ENCODE measurements around the gene LCE1B. TPM values are rescaled to one million over a fixed set of nuclear protein-coding genes. Genes with fewer than 3 reads are reported as not detected.

The LCE1B gene
- total and polyA plus RNA-seq, 4 donors = not detected

DNA sequence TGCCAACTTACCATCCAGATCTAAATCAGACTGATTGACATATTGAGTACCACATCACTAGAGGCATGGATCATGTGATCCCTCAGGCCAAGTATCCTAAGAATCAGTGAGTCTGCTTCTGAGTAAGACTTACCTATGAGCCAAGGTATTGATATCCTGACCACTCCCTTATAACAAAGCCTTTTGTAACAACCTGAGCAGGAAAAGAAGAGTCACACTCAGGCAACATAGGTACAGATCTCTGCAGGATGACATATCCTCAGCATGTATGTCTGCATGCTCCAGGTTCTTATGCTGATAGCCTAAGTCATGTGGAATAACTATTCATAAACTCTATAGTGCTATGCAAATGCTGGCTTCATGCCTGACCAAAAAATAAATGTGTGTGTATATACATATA, 13.2 kb downstream of the LCE1B start:
- TF ChIP-seq, protein P1, sequence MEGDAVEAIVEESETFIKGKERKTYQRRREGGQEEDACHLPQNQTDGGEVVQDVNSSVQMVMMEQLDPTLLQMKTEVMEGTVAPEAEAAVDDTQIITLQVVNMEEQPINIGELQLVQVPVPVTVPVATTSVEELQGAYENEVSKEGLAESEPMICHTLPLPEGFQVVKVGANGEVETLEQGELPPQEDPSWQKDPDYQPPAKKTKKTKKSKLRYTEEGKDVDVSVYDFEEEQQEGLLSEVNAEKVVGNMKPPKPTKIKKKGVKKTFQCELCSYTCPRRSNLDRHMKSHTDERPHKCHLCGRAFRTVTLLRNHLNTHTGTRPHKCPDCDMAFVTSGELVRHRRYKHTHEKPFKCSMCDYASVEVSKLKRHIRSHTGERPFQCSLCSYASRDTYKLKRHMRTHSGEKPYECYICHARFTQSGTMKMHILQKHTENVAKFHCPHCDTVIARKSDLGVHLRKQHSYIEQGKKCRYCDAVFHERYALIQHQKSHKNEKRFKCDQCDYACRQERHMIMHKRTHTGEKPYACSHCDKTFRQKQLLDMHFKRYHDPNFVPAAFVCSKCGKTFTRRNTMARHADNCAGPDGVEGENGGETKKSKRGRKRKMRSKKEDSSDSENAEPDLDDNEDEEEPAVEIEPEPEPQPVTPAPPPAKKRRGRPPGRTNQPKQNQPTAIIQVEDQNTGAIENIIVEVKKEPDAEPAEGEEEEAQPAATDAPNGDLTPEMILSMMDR (IDR thresholded peaks at IDR 0.05; ENCODE audit: control extremely low read depth, extremely low read depth) = no peak
- Histone ChIP-seq H3K36me3 (ENCODE audit: control insufficient read depth in 4 of 4, insufficient read depth in 4 of 4, low read length in 4 of 4) (no peaks in the 10 kb centered on the region), H3K27me3 (ENCODE audit: control insufficient read depth in 3 of 3, insufficient read depth in 3 of 3, low read length in 2 of 3) (peaks cover 0 to 4% (median 0%) of the 10 kb centered on the region in 3 donors), H3K27ac (ENCODE audit: low read depth in 1 of 2, low read length in 1 of 2) (no peak overlapping the region), H3K4me1 (ENCODE audit: control insufficient read depth in 5 of 5, insufficient read depth in 5 of 5, low read length in 5 of 5) (no peaks in the 10 kb centered on the region), H3K4me3 (no peak overlapping the region), H3K9ac (ENCODE audit: insufficient read depth in 1 of 2, low read length in 2 of 2) (no peak overlapping the region), H3K9me3 (ENCODE audit: control insufficient read depth in 4 of 4, insufficient read depth in 3 of 4, low read length in 3 of 4) (peaks cover 0 to 2% (median 0%) of the 10 kb centered on the region in 4 donors)
- DNase-seq = no peak
- ATAC-seq (ENCODE audit: insufficient read depth, low FRiP score) = no peak

DNA sequence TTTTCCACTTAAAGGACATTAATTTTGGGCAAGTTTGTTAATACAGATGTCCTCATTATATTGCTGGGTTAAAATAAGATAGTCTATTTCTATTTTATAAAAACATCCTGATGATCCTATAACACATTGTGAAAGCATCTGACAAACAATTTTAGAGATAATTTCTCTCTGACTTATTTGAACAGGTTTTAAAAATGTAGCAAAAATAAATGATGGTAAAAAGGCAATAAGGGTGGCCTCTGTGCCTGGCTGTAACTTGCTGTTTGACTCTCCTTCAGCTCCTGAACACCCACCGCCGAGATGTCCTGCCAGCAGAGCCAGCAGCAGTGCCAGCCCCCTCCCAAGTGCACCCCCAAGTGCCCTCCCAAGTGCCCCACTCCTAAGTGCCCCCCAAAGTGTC, 15.4 kb downstream of the LCE1B start, which contains the start of gene LCE1A:
TSS of gene LCE1A (plus strand) at position 301 of the 400 bp plus-strand sequence. CDS start at position 301, 0 bp downstream.
- peaks cover 0 to 2% (median 0%) of the 10 kb centered on the region in 4 donors for H3K9me3 ChIP-seq (ENCODE audit: control insufficient read depth in 4 of 4, insufficient read depth in 3 of 4, low read length in 3 of 4)
- TF ChIP-seq, protein P1 (IDR thresholded peaks at IDR 0.05; ENCODE audit: control extremely low read depth, extremely low read depth) = no peak
- no peak within 1 kb of the TSS for H3K27ac ChIP-seq (ENCODE audit: low read depth in 1 of 2, low read length in 1 of 2)
- no peaks in the 10 kb centered on the region for H3K4me1 ChIP-seq (ENCODE audit: control insufficient read depth in 5 of 5, insufficient read depth in 5 of 5, low read length in 5 of 5)
- WGBS, 2 donors = 88 to 94% methylated on average over 2 of the region's 2 CpGs
- no peak within 1 kb of the TSS for H3K4me3 ChIP-seq
- DNase-seq (no peak), ATAC-seq (ENCODE audit: insufficient read depth, low FRiP score) (no peak)
- peaks cover 0 to 4% (median 0%) of the 10 kb centered on the region in 3 donors for H3K27me3 ChIP-seq (ENCODE audit: control insufficient read depth in 3 of 3, insufficient read depth in 3 of 3, low read length in 2 of 3)
- H3K9ac ChIP-seq (ENCODE audit: insufficient read depth in 1 of 2, low read length in 2 of 2) = no peak within 1 kb of the TSS
- H3K36me3 ChIP-seq (ENCODE audit: control insufficient read depth in 4 of 4, insufficient read depth in 4 of 4, low read length in 4 of 4) = no peaks in the 10 kb centered on the region

DNA sequence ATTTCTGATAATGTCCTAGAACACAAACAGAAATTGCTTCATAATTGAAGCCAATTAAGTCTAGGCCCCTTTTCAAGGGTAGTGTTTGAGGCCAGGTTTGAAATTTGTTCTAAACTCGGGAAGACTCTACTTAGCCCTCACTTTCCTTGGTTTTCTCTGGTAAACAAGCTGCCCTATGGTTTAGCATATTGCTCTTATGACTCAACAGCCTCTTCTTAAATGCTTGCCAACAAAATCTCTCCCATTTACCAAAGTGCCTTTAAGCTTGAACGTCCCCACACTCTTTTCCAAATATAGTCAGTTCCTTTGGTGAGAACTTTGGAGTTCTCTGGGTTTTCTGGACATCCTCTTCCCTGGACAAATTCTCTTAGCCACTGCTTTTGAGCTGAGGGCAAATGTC, 25.1 kb downstream of the LCE1B start:
- H3K4me1 ChIP-seq (ENCODE audit: control insufficient read depth in 5 of 5, insufficient read depth in 5 of 5, low read length in 5 of 5) = no peaks in the 10 kb centered on the region
- no peak for ATAC-seq (ENCODE audit: insufficient read depth, low FRiP score)
- H3K27ac ChIP-seq (ENCODE audit: low read depth in 1 of 2, low read length in 1 of 2) = no peak overlapping the region
- H3K9ac ChIP-seq (ENCODE audit: insufficient read depth in 1 of 2, low read length in 2 of 2) = no peak overlapping the region
- no peaks in the 10 kb centered on the region for H3K36me3 ChIP-seq (ENCODE audit: control insufficient read depth in 4 of 4, insufficient read depth in 4 of 4, low read length in 4 of 4)
- 61 to 77% methylated on average over 2 of the region's 2 CpGs for WGBS, 2 donors
- H3K9me3 ChIP-seq (ENCODE audit: control insufficient read depth in 4 of 4, insufficient read depth in 3 of 4, low read length in 3 of 4) = peaks cover 0 to 2% (median 0%) of the 10 kb centered on the region in 4 donors
- no peak overlapping the region for H3K4me3 ChIP-seq
- H3K27me3 ChIP-seq (ENCODE audit: control insufficient read depth in 3 of 3, insufficient read depth in 3 of 3, low read length in 2 of 3) = no peaks in the 10 kb centered on the region
- no peak for DNase-seq
- TF ChIP-seq, protein P1 (IDR thresholded peaks at IDR 0.05; ENCODE audit: control extremely low read depth, extremely low read depth) = no peak

DNA sequence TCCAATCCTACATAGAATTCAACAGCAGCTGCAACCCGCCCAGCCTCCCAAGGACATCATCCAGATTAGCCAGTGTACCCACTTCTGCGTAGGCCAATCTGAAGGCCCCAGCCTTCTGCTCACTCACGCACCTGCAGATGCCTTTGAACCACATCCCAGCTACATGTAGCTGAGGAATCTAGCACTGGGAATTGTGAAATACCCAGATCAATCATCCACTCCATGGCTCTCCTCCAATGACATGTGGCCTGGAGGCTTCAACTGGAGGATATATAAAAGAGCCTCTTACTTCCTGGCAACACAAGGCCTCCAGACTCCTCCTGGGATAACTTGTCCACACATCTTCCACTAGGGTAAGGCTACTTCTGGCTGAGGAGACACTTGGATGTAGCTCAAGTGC, 30.8 kb downstream of the LCE1B start, which contains the start of gene LCE6A:
TSS of gene LCE6A (plus strand) at position 301 of the 400 bp plus-strand sequence. CDS start 665 bp downstream, outside the sequence.
- Histone ChIP-seq H3K9ac (ENCODE audit: insufficient read depth in 1 of 2, low read length in 2 of 2) (no peak within 1 kb of the TSS), H3K4me3 (no peak within 1 kb of the TSS), H3K36me3 (ENCODE audit: control insufficient read depth in 4 of 4, insufficient read depth in 4 of 4, low read length in 4 of 4) (no peaks in the 10 kb centered on the region), H3K9me3 (ENCODE audit: control insufficient read depth in 4 of 4, insufficient read depth in 3 of 4, low read length in 3 of 4) (peaks cover 0 to 3% (median 0%) of the 10 kb centered on the region in 4 donors), H3K27ac (ENCODE audit: low read depth in 1 of 2, low read length in 1 of 2) (no peak within 1 kb of the TSS), H3K27me3 (ENCODE audit: control insufficient read depth in 3 of 3, insufficient read depth in 3 of 3, low read length in 2 of 3) (no peaks in the 10 kb centered on the region), H3K4me1 (ENCODE audit: control insufficient read depth in 5 of 5, insufficient read depth in 5 of 5, low read length in 5 of 5) (no peaks in the 10 kb centered on the region)
- WGBS, 2 donors = 74 to 94% methylated on average over 3 of the region's 3 CpGs
- TF ChIP-seq, protein P1 (IDR thresholded peaks at IDR 0.05; ENCODE audit: control extremely low read depth, extremely low read depth) = no peak
- DNase-seq (no peak), ATAC-seq (ENCODE audit: insufficient read depth, low FRiP score) (no peak)
